ENCODE results near the gene HAUS7. TPM values are rescaled to one million over a fixed set of nuclear protein-coding genes. Genes with fewer than 3 reads are reported as not detected.

HAUS7 gene
- total RNA-seq, 6 donors from 2014 or later, result 3.7 to 61.8 (median 23.0) TPM

- H3K4me1 ChIP-seq, result no peaks in the 10 kb centered on the region
- H3K4me3 ChIP-seq, result no peak overlapping the region
- no peak for TF ChIP-seq EP300 (IDR thresholded peaks at IDR 0.05)
- no peak for TF ChIP-seq CTCF (IDR thresholded peaks at IDR 0.05)
- no peak for TF ChIP-seq POLR2A (IDR thresholded peaks at IDR 0.05)
- no peak for TF ChIP-seq POLR2AphosphoS5 (IDR thresholded peaks at IDR 0.05)
- no peaks in the 10 kb centered on the region for H3K27me3 ChIP-seq
- no peaks in the 10 kb centered on the region for H3K36me3 ChIP-seq
- H3K9me3 ChIP-seq, result peaks cover 0 to 5% (median 0%) of the 10 kb centered on the region in 4 donors
- ATAC-seq (ENCODE audit: low FRiP score in 2 of 2) (no peak), DNase-seq (no peak)
- 56 to 69% methylated on average over 7 of the region's 7 CpGs for WGBS, 2 donors
- no peak overlapping the region for H3K27ac ChIP-seq
Measured at GRCh38 chrX:153441296-153441695, 29.1 kb downstream of the HAUS7 start.

GRCh38 chrX:153440556-153441135 is 29.7 kb downstream of the HAUS7 start:
- WGBS, 2 donors, result 71 to 83% methylated on average over 4 to 13 of the region's 13 CpGs
- no peak for DNase-seq

GRCh38 chrX:153439977-153440376 is 30.4 kb downstream of the HAUS7 start:
- Histone ChIP-seq H3K36me3 (no peaks in the 10 kb centered on the region), H3K27me3 (no peaks in the 10 kb centered on the region), H3K4me3 (no peak overlapping the region), H3K9me3 (peaks cover 0 to 5% (median 0%) of the 10 kb centered on the region in 4 donors), H3K27ac (no peak overlapping the region), H3K4me1 (no peaks in the 10 kb centered on the region)
- WGBS, 2 donors, result 84 to 97% methylated on average over 4 of the region's 4 CpGs
- no peak for DNase-seq
- no peak for ATAC-seq (ENCODE audit: low FRiP score in 2 of 2)
- TF ChIP-seq CTCF (IDR thresholded peaks at IDR 0.05) (no peak), EP300 (IDR thresholded peaks at IDR 0.05) (no peak), POLR2AphosphoS5 (IDR thresholded peaks at IDR 0.05) (no peak), POLR2A (IDR thresholded peaks at IDR 0.05) (no peak)

More at GRCh38 chrX:153440556-153441135, 29.7 kb downstream of the HAUS7 start:
- Histone ChIP-seq H3K4me1 (no peaks in the 10 kb centered on the region), H3K36me3 (no peaks in the 10 kb centered on the region), H3K27me3 (no peaks in the 10 kb centered on the region), H3K9me3 (peaks cover 0 to 5% (median 0%) of the 10 kb centered on the region in 4 donors), H3K27ac (no peak overlapping the region), H3K4me3 (no peak overlapping the region)
- no peak for ATAC-seq (ENCODE audit: low FRiP score in 2 of 2)
- TF ChIP-seq POLR2A (IDR thresholded peaks at IDR 0.05), result no peak
- TF ChIP-seq EP300 (IDR thresholded peaks at IDR 0.05), result no peak
- TF ChIP-seq POLR2AphosphoS5 (IDR thresholded peaks at IDR 0.05), result no peak
- TF ChIP-seq CTCF (IDR thresholded peaks at IDR 0.05), result no peak

GRCh38 chrX:153438532-153438931 is 31.8 kb downstream of the HAUS7 start:
- no peak for TF ChIP-seq POLR2A (IDR thresholded peaks at IDR 0.05)
- no peak for TF ChIP-seq EP300 (IDR thresholded peaks at IDR 0.05)
- TF ChIP-seq CTCF (IDR thresholded peaks at IDR 0.05), result no peak
- no peak for TF ChIP-seq POLR2AphosphoS5 (IDR thresholded peaks at IDR 0.05)
- no peaks in the 10 kb centered on the region for H3K36me3 ChIP-seq
- H3K27ac ChIP-seq, result no peak overlapping the region
- no peaks in the 10 kb centered on the region for H3K27me3 ChIP-seq
- H3K4me1 ChIP-seq, result no peaks in the 10 kb centered on the region
- H3K4me3 ChIP-seq, result no peak overlapping the region
- WGBS, 2 donors, result 34 to 50% methylated on average over 4 to 8 of the region's 8 CpGs
- no peak for DNase-seq
- no peak for ATAC-seq (ENCODE audit: low FRiP score in 2 of 2)
- H3K9me3 ChIP-seq, result peaks cover 0 to 5% (median 0%) of the 10 kb centered on the region in 4 donors

- 46 to 63% methylated on average over 3 of the region's 3 CpGs for WGBS, 2 donors
- Histone ChIP-seq H3K4me1 (no peaks in the 10 kb centered on the region), H3K27ac (no peak overlapping the region), H3K36me3 (no peaks in the 10 kb centered on the region), H3K9me3 (peaks cover 0 to 14% (median under 1%) of the 10 kb centered on the region in 4 donors), H3K4me3 (no peak overlapping the region), H3K27me3 (no peaks in the 10 kb centered on the region)
- no peak for ATAC-seq (ENCODE audit: low FRiP score in 2 of 2)
- TF ChIP-seq CTCF (IDR thresholded peaks at IDR 0.05) (no peak), EP300 (IDR thresholded peaks at IDR 0.05) (no peak), POLR2A (IDR thresholded peaks at IDR 0.05) (no peak), POLR2AphosphoS5 (IDR thresholded peaks at IDR 0.05) (no peak)
- DNase-seq, result no peak
Measured at GRCh38 chrX:153435845-153436244, 34.5 kb downstream of the HAUS7 start.
